GM19025 (cell line): Measurements from ENCODE around the gene RPL41.
"Not testable (repeated sequence)": the region's sequence is repeated elsewhere in the genome, so short reads cannot be mapped to it uniquely, and the experiment has no call there.

Source experiments
- ATAC-seq: cut with Tn5 transposase; IDR thresholded peaks from one replicate; pipeline ENCODE4 v1.9.1; 2021; ENCODE audit warnings: mild to moderate bottlenecking, low read depth, moderate library complexity; ENCODE audit not compliant: unreplicated experiment

The RPL41 gene

GRCh38 chr12:56116267-56117081 is at the start of gene RPL41:
TSS of gene RPL41 (plus strand) at chr12:56116633.
- ATAC-seq, result peak; percentile 35

GRCh38 chr12:56071648-56072047 is 44.8 kb upstream of the RPL41 start:
- ATAC-seq, result no peak

GRCh38 chr12:56074396-56074795 is 42.0 kb upstream of the RPL41 start:
- no peak for ATAC-seq

GRCh38 chr12:56077966-56078365 is 38.5 kb upstream of the RPL41 start:
- not testable (repeated sequence) for ATAC-seq

- no peak for ATAC-seq
Measured at GRCh38 chr12:56078427-56078826, 38.0 kb upstream of the RPL41 start.

GRCh38 chr12:56078931-56079722 is 37.3 kb upstream of the RPL41 start:
- no peak for ATAC-seq

GRCh38 chr12:56079723-56080555 is 36.5 kb upstream of the RPL41 start, which contains the start of gene ERBB3:
TSS of gene ERBB3 (plus strand) at chr12:56080165. CDS start at chr12:56080301, 136 bp downstream.
- ATAC-seq, result no peak

GRCh38 chr12:56080556-56081138 is 35.8 kb upstream of the RPL41 start:
- no peak for ATAC-seq

GRCh38 chr12:56081393-56082347 is 34.8 kb upstream of the RPL41 start:
- no peak for ATAC-seq

GRCh38 chr12:56082382-56082781 is 34.1 kb upstream of the RPL41 start:
- no peak for ATAC-seq

GRCh38 chr12:56082967-56083366 is 33.5 kb upstream of the RPL41 start:
- no peak for ATAC-seq

GRCh38 chr12:56084958-56085543 is 31.4 kb upstream of the RPL41 start:
- ATAC-seq, result no peak

- ATAC-seq, result no peak
Measured at GRCh38 chr12:56086096-56086495, 30.3 kb upstream of the RPL41 start.

GRCh38 chr12:56086608-56087007 is 29.8 kb upstream of the RPL41 start:
- ATAC-seq, result no peak

GRCh38 chr12:56087220-56087619 is 29.2 kb upstream of the RPL41 start:
- no peak for ATAC-seq

- ATAC-seq, result no peak
Measured at GRCh38 chr12:56097738-56098137, 18.7 kb upstream of the RPL41 start.

GRCh38 chr12:56098592-56098991 is 17.8 kb upstream of the RPL41 start:
- no peak for ATAC-seq

- no peak for ATAC-seq
Measured at GRCh38 chr12:56099787-56100186, 16.6 kb upstream of the RPL41 start.

GRCh38 chr12:56101045-56101444 is 15.4 kb upstream of the RPL41 start:
- ATAC-seq, result no peak
